ENCODE data around the gene CLOCK.
A peak's percentile ranks its signal among the peaks of the same experiment; 100 is the strongest.
"Not testable (repeated sequence)": the region's sequence is repeated elsewhere in the genome, so short reads cannot be mapped to it uniquely, and the experiment has no call there.

Gene CLOCK, protein sequence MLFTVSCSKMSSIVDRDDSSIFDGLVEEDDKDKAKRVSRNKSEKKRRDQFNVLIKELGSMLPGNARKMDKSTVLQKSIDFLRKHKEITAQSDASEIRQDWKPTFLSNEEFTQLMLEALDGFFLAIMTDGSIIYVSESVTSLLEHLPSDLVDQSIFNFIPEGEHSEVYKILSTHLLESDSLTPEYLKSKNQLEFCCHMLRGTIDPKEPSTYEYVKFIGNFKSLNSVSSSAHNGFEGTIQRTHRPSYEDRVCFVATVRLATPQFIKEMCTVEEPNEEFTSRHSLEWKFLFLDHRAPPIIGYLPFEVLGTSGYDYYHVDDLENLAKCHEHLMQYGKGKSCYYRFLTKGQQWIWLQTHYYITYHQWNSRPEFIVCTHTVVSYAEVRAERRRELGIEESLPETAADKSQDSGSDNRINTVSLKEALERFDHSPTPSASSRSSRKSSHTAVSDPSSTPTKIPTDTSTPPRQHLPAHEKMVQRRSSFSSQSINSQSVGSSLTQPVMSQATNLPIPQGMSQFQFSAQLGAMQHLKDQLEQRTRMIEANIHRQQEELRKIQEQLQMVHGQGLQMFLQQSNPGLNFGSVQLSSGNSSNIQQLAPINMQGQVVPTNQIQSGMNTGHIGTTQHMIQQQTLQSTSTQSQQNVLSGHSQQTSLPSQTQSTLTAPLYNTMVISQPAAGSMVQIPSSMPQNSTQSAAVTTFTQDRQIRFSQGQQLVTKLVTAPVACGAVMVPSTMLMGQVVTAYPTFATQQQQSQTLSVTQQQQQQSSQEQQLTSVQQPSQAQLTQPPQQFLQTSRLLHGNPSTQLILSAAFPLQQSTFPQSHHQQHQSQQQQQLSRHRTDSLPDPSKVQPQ

DNA sequence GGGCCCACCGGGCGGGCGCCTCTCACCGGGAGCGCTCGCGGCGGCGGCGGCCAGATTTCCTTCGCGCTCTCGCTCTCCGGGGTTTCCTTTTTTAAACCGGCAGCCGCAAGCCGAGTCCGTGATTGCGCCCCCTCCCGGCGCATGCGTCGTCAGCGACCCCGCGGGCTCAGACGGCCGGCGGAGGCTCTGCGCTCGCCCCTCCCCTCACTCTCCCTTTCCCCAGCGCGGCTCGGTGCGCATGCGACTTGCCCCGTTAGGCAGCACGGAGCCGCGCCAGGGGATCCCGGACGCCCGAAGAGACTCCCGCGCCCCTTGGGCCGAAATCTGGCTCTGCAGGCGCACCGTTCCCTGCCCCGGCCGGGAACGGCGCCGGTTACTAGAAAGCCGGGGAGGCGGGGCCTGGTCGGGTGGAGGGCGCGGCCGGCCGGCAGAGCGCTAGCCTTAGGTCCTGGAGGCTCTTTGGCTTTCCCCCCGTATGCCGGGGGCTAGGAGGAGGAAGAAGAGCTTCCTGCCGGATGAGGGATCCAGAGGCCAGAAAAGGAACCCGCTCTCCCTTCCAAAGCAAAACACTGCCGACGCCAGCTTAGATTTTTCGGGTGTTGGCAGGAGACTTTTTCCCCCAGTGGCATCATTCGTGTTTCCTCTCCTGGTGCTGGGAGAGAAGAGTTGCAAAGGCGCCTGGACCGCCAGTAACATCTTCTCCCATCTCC, at the start of gene CLOCK:
CLOCK (minus strand) TSS at position 154 of the 710 bp plus-strand sequence. CDS start 64,124 bp downstream, outside the sequence.
- H3K4me3 ChIP-seq: peak within 1 kb of the TSS; percentile 71 to 98 (median 87)
- H3K27ac ChIP-seq: peak within 1 kb of the TSS; percentile 88 to 99 (median 96)

DNA sequence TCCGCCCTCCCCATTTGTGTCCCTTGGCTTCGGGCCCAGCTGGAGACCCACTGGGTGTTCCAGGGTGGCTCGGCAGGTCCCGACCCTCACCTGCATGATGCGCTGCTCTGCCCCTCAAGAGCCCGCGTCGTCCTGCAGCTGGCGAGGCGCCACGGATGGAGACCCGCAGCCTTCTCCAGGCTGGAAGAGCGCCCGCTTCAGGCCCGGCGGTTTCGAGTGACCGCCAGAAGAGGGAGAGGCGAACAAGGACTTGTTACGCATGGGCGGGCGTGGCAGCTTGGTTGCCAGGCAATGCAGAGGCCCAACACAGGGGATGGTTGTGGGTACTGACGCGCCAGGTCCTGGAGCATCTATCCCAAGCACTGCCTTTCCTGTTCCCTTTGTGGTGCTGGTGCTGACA, 45.3 kb upstream of the CLOCK start, which contains the start of gene PDCL2:
PDCL2 (minus strand) TSS at position 232 of the 400 bp plus-strand sequence; CDS start at position 96, 136 bp downstream.
- Histone ChIP-seq H3K27ac (no peak within 1 kb of the TSS), H3K4me3 (no peak within 1 kb of the TSS)

DNA sequence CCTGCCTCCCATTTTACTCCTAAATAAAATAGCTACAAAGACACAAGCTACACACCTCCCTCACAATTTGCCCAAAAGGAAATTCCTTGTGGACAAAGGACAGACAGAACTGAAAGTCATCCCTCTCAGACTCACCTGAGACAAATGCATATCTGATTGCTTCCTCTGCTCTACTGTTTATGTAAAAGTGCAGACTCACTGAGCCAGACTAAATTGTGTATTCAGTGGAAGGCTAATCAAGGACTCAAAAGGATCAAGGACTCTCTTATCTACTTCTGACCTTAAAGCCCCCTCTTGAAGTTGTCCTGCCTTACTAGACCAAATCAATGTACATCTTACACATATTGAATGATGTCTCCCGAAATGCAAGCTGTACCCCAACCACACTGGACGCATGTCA, 41.5 kb upstream of the CLOCK start:
- no peak overlapping the region for H3K27ac ChIP-seq
- H3K4me3 ChIP-seq: no peak overlapping the region

DNA sequence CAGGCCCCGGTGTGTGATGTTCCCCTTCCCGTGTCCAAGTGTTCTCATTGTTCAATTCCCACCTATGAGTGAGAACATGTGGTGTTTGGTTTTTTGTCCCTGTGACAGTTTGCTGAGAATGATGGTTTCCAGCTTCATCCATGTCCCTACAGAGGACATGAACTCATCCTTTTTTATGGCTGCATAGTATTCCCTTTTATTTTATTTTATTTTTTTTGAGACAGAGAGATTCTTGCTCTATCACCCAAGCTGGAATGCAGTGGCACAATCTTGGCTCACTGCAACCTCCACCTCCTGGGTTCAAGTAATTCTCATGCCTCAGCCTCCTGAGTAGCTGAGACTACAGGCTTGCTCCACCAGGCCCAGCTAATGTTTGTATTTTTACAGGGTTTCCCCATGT, 36.1 kb upstream of the CLOCK start:
- H3K27ac ChIP-seq, H3K4me3 ChIP-seq: not testable (repeated sequence)

DNA sequence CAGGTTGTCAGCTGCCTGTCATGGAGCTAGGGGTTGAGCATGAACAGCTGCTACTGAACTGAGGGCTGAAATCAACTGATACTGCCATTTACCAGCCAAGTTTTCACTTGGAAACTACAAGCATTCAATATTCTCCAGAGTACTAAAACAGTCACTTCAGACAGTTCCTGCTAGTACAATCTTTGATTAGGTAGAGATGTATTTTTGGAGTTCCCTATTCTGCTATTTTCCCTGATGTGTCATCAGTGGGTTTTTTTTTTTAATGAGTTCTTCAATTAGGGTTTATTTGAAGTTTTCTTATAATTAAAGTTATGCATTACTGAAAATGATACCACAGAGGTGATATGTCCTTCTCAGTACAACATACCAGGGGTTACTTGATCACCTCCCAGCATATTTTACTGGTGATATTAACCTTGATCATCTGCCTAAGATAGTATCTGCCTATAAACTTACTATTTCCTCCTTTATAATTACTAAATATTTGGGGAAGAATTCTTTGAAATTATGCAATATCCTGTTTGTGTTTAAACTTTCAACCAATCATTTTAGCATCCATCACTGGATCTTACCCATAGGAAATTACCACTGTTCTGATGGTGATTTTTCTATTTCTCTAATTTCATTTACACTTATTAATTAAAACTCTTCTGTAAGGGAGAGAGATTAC, 31.8 kb upstream of the CLOCK start:
- no peak overlapping the region for H3K27ac ChIP-seq

DNA sequence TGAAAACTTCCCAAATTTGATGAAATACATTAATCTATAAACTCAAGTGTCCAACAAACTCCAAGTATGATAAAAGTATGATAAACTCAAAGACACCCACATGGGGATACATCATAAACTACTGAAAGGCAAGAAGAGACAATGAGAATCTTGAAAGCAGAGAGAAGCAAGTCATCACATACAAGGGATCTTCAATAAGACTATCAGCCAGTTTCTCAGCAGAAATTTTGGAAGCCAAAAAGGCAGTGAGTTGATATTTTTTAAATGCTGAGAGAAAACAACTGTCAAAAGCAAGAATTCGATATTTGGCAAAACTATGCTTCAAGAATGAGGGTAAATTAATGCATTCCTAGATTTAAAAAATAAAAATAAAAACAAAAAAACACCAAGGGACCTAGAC, 28.8 kb upstream of the CLOCK start:
- Histone ChIP-seq H3K4me3 (no peak overlapping the region), H3K27ac (no peak overlapping the region)

More for the DNA sequence above, 31.8 kb upstream of the CLOCK start:
- no peak overlapping the region for H3K4me3 ChIP-seq

DNA sequence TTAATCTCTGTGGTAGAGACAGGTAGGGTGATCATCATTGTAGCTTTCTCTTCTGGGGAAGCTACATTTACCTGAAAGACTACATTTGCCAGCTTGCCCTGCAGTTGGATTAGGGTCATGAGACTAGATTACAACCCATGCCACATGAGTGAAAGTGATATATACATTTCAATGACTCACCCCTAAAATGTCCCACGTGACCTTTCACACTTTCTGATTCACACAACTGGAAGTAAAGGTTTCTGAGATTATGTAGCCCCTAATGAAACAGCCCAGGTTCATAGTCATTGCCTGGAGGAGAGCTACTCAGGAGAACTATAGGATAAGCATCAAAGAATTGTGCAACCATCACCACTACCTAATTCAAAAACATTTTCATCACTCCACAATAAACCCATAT, 27.5 kb upstream of the CLOCK start:
- H3K27ac ChIP-seq: no peak overlapping the region
- H3K4me3 ChIP-seq: no peak overlapping the region

DNA sequence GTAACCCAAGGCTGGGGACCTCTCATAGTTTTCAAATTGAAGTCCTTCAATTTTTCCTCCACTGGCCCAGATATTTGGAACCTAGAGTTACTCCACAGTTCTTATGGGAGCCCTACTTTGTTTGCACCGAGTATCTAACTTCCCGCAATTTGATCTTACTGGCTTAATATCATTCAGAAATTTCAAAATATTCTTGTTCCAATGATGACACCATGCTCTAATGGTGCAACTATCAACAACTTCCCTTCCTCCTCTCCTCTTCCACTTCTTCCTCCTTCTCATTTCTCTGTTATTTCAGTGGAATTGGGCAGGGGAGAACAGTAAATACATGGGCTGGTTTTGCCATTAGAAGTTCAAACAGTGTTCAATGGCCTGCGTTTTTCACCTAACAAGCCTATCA, 25.1 kb upstream of the CLOCK start:
- H3K27ac ChIP-seq: no peak overlapping the region

DNA sequence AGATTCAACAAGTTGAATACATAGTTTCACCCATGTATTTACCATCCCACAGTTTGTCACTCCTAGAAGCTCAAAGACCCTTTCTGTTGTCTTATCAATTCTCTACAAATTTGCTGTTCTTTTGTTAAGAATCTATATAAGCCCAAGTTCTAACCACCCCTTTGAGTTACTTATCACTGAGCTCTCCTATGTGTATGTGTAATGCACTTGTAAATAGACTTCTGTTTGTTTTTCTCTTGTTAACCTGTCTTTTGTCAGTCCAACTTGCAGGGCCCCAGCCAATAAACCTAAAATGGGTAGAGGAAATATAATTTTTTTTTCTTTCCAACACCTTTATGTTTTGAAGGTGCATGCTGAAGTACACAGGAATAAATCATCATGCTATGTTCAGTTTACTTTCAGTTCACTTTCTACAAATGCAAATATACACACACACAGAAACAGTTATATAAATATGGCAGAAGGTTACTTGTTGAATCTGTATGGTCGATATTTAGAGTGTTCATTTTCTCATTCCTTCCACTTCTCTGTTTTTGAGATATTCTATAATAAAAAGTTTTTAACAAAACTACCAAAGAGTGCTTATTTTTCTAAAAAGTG, 22.3 kb upstream of the CLOCK start:
- no peak overlapping the region for H3K27ac ChIP-seq
- H3K4me3 ChIP-seq: no peak overlapping the region

More for the DNA sequence above, 25.1 kb upstream of the CLOCK start:
- H3K4me3 ChIP-seq: no peak overlapping the region

DNA sequence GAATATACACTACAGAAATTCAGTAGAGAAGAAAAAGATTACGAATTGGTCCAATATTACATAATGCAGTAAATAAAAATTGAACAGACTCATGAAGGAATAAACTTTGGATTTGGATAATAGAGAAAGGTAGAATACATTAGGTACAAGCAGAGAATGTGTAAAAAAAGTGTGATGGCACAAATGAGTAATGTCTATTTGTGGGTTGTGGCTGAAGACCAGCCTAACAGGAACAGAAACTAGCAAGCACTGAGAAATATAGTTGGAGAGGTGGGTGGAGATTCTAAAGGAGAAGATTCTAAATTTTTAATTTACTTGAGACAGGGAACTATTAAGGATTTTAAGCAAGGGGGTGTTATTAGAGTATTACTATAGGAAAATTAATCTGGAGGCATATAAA, 15.2 kb upstream of the CLOCK start:
- H3K4me3 ChIP-seq: no peak overlapping the region

DNA sequence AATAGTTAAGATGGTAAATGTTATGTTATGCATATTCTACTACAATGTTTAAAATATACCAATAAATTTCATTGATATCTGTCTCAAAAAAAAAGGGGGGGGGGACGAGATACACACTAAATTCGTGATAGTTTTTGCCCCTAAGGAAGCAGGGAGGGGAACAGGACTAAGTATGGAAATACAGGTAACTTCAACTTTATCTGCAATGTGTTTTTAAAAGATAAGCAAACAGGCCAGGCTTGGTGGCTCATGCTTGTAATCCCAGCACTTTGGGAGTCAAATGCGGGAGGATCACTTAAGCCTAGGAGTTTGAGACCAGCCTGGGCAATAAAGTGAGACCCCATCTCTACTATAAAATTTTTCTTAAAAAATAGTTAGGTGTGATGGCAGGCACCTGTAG, 13.4 kb upstream of the CLOCK start:
- H3K4me3 ChIP-seq: no peak overlapping the region
- H3K27ac ChIP-seq: no peak overlapping the region

More for the DNA sequence above, 15.2 kb upstream of the CLOCK start:
- no peak overlapping the region for H3K27ac ChIP-seq

DNA sequence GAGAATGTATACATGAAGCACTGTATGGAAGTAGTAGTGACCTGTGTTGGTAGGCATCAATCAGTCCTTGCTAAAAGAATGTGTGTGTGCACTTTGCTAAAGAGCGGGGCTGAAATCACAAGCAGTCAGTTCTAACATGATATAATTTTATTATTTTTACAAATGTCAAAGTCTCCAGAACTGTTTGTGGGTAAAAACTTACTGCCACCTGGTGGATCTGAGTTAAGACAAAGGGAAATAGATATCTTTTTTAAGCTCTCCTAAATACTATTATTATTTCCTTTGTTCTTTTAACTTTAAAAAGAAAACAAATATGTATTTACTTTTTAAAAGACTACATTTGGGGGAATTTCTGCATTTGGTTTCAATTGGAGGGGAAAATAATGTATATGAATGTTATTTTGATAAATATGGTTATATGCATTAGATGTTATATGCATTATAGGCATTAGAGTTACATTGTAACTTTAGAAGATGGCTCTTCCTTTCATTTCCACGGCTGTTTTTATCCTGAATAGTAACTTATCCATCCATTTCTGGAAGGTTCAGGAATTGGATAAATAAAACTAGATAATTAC, 7.8 kb upstream of the CLOCK start:
- Histone ChIP-seq H3K4me3 (no peak overlapping the region), H3K27ac (no peak overlapping the region)

DNA sequence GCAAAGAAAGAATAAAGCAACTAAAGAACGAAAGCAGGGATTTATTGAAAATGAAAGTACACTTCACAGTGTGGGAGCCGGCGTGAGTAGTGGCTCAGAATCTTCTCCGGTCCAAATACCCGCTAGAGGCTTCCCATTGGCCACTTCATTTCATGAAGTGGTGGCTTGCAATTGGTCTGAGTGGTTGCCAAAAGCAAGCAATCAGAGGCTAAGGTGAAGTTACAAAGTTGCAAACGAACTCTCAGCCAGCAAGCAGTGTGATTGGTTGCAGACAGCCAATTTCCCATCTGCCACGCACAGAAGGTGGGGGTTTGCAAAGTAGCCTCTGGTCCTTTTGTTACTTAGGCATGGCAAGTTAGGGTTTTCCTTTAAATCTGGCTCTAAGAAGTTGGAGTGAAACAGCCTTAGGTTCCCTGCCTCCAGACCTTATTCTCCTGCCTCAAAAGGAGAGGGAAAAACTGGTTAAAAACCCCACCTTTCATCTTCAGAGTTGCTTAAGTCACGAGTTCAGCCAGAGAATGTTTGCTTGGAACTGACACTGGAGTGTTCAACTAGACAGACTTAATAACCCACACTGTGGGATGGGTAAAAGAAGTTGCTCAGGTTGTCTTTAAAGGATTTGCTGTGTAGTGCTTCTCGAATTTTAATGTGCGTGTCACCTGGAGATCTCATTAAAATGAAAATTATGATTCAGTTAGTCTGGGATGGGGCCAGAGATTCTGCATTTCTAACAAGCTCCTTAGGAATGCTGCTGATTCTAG, 6.9 kb upstream of the CLOCK start:
- H3K4me3 ChIP-seq: peak overlapping the region in 4 of 7 experiments; percentile 0 to 31 (median 15)
- H3K27ac ChIP-seq: peak overlapping the region in 5 of 21 experiments; percentile 10 to 52 (median 22)

DNA sequence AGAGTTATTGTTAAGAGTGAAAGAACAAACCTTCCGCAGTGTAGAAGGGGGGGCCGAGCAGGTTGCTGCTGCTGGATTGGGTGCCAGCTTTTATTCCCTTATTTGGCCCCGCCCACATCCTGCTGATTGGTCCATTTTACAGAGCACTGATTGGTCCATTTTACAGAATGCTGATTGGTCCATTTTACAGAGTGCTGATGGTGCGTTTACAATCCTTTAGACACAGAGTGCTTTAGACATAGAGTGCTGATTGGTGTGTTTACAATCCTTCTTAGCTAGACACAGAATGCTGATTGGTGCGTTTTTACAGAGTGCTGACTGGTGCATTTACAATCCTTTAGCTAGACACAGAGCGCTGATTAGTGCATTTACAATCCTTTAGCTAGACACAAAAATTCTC, 5.3 kb upstream of the CLOCK start:
- H3K27ac ChIP-seq, H3K4me3 ChIP-seq: not testable (repeated sequence)

DNA sequence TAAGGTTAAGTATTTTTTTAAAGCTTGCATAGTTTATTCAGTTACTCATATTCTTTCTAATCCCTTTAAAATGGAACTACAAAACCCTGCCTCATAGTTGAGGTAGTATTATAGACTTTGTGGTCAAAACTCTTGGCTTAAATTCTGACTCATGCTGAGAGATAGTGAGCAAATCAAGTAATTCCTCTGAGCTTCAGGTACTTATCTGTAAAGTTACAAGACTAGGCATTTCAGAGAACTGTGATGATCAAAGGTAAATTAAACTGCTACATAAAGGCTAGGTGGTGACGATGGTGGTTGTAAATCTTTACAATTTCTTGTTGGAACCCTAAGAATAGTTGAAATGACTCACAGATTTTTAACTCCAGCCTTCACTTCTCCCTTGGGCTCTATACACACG, 3.2 kb upstream of the CLOCK start:
- no peak overlapping the region for H3K4me3 ChIP-seq
- no peak overlapping the region for H3K27ac ChIP-seq

DNA sequence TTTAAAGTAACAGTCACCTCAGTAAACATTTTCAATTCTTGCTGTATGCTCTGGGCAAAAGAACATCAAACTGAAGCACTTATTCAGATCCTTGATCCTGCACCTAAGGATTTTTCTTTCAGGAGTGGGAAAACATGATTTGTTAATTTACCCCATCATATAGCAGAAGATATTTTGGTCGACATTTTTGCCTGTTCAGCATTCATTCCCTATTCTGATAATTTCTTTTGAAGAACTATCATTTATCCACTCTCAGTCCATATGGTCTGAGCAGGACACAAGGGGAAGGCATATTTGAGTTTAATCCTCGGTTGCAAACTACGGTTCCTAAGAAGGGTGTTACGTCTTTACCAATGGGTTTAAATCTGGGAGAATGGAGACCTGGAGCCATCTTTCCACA, 1.2 kb upstream of the CLOCK start:
- Histone ChIP-seq H3K4me3 (peak overlapping the region in 4 of 7 experiments; percentile 73 to 98 (median 82)), H3K27ac (peak overlapping the region in 13 of 21 experiments; percentile 89 to 99 (median 96))

DNA sequence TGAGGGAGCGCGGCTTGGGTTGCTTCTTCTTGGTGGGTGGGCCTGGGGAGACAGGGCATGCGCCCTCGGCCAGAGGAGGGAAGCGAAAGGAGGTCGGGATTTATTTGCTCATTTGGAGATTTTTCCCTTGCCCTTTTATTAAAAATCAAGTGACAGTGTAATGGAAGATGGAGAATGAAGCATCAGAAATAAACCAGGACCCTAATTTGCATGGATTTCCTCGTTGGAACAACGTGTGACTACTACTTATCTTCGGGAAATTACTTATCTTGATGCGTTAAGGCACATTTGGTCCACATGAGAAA, 709 bp upstream of the CLOCK start:
- H3K4me3 ChIP-seq: peak overlapping the region; percentile 71 to 98 (median 87)
- H3K27ac ChIP-seq: peak overlapping the region; percentile 88 to 99 (median 96)

DNA sequence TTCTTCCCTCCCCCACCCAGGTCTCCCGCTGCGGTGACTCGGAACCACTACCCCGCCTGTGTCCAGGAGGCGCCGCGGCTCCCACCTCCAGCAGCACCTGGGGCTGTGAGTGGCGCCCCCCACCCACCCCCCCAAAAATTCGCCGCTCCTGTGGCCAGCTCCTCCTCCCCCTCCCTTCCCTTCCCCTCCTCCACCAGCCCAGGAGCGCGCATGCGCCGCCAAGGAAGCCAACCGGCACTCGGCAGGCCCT, 278 bp downstream of the CLOCK start:
- H3K27ac ChIP-seq: peak overlapping the region; percentile 88 to 99 (median 96)
- peak overlapping the region; percentile 71 to 98 (median 87) for H3K4me3 ChIP-seq

All from skin epidermis (tissue), 12 donors.